ENCODE data around the gene CAGE1. TPM values are rescaled to one million over a fixed set of nuclear protein-coding genes. Genes with fewer than 3 reads are reported as not detected.

The CAGE1 gene
- total and polyA plus RNA-seq, 10 of the 15 experiments (the other 5 are each of a cell fraction or from before 2014, with no cell fraction given): 0.03 to 0.42 (median 0.08) TPM; not detected in 3

DNA sequence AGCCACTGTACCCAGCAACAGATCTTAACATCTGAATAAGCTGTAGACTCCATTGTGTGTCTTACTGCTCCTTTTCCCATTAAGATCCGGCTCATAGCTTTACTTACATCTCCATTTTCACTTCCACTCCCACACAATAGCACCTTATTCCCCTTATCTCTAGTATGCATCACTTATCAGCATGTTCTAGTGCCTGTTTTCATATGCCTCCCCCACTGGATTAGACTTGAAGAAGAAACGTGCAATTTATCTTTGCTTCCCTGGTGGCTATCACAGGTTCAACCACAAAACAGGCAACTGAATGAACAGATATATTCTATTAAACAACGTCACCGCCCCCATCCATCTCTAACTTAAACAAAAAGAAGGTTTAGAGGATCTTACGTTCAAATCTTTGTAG is 88.6 kb downstream of the CAGE1 start (continued):
- TF ChIP-seq MLLT1 (IDR thresholded peaks at IDR 0.05) (no peak), ETV6 (conservative IDR thresholded peaks at IDR 0.05 in 1 of 2, IDR thresholded peaks at IDR 0.05 in 1 of 2; ENCODE audit: borderline replicate concordance in 1 of 2, low read depth in 1 of 2) (no peak), PKNOX1 (IDR thresholded peaks at IDR 0.05) (no peak), SMAD5 (IDR thresholded peaks at IDR 0.05; ENCODE audit: low read depth) (no peak)

GRCh38 chr6:7298113-7298512 is 91.4 kb downstream of the CAGE1 start:
- no peaks in the 10 kb centered on the region for H3K9me3 ChIP-seq (replicated peaks; ENCODE audit: control insufficient read depth, insufficient read depth, low read length)
- H3K27ac ChIP-seq (ENCODE audit: control insufficient read depth, insufficient read depth): no peak overlapping the region
- no peak for DNase-seq (ENCODE audit: low read depth, low spot score)
- H3K4me3 ChIP-seq: no peak overlapping the region
- H3K4me2 ChIP-seq (ENCODE audit: control insufficient read depth, insufficient read depth): no peak overlapping the region
- ChIA-PET POLR2A (no interaction called here), RAD21 (ENCODE audit: unreplicated experiment) (no interaction called here), CTCF (interaction anchor here (1.0 to 6.1 kb wide), 2 partner anchors 21 to 42 kb away, joined by 3 to 37 read pairs; no protein-coding TSS in a partner anchor), SMC1A (ENCODE audit: uncharacterized antibody, unreplicated experiment) (interaction anchor here (1.2 to 3.6 kb wide), 4 partner anchors 7 to 130 kb away, joined by 3 to 20 read pairs (median 5); no protein-coding TSS in a partner anchor)
- no peak for ATAC-seq
- no peaks in the 10 kb centered on the region; the same call in 1 of the 2 replicates for H3K79me2 ChIP-seq (ENCODE audit: control insufficient read depth, insufficient read depth, low read length)
- WGBS (ENCODE audit: insufficient coverage, insufficient replicate concordance, low lambda C conversion rate, missing lambda C conversion rate): 76% methylated on average over 1 of the region's 1 CpG
- no TSS peak for BruUV-seq (replicated peaks)
- H4K20me1 ChIP-seq (ENCODE audit: control insufficient read depth, insufficient read depth): no peaks in the 10 kb centered on the region
- no peak for FAIRE-seq
- H3K36me3 ChIP-seq (ENCODE audit: control insufficient read depth in 2 of 2, insufficient read depth in 2 of 2, low read length in 1 of 2): peaks cover 7 to 48% of the 10 kb centered on the region in 2 experiments
- in situ Hi-C loops (cut with MboI) (no loop called here), intact Hi-C loops (cut with micrococcal nuclease; ENCODE audit: unreplicated experiment) (no loop called here)
- no peaks in the 10 kb centered on the region for H3K4me1 ChIP-seq (ENCODE audit: control insufficient read depth, insufficient read depth, low read length)
- H3K27me3 ChIP-seq (replicated peaks in 1 of 2; ENCODE audit: control insufficient read depth in 2 of 2, insufficient read depth in 2 of 2, low read length in 1 of 2): no peaks in the 10 kb centered on the region
- no peak overlapping the region for H3K9ac ChIP-seq (ENCODE audit: control insufficient read depth, insufficient read depth, low read length)
- no peak overlapping the region for H2AFZ ChIP-seq (ENCODE audit: control insufficient read depth, low read depth, low read length)
- TF ChIP-seq, protein P1, sequence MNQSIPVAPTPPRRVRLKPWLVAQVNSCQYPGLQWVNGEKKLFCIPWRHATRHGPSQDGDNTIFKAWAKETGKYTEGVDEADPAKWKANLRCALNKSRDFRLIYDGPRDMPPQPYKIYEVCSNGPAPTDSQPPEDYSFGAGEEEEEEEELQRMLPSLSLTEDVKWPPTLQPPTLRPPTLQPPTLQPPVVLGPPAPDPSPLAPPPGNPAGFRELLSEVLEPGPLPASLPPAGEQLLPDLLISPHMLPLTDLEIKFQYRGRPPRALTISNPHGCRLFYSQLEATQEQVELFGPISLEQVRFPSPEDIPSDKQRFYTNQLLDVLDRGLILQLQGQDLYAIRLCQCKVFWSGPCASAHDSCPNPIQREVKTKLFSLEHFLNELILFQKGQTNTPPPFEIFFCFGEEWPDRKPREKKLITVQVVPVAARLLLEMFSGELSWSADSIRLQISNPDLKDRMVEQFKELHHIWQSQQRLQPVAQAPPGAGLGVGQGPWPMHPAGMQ (IDR thresholded peaks at IDR 0.05; ENCODE audit: borderline replicate concordance): no peak
- TF ChIP-seq SMAD1 (IDR thresholded peaks at IDR 0.05; ENCODE audit: low read depth, partially characterized antibody) (no peak), KDM1A (IDR thresholded peaks at IDR 0.05; ENCODE audit: borderline replicate concordance) (no peak), NRF1 (conservative IDR thresholded peaks at IDR 0.05; ENCODE audit: low read depth, low read length) (no peak), BRCA1 (IDR thresholded peaks at IDR 0.05; ENCODE audit: low read depth, low read length) (no peak), POLR2A (IDR thresholded peaks at IDR 0.05; ENCODE audit: low read depth, low read length) (no peak), ETV6 (conservative IDR thresholded peaks at IDR 0.05 in 1 of 2, IDR thresholded peaks at IDR 0.05 in 1 of 2; ENCODE audit: borderline replicate concordance in 1 of 2, low read depth in 1 of 2) (no peak)
- TF ChIP-seq, protein P2, sequence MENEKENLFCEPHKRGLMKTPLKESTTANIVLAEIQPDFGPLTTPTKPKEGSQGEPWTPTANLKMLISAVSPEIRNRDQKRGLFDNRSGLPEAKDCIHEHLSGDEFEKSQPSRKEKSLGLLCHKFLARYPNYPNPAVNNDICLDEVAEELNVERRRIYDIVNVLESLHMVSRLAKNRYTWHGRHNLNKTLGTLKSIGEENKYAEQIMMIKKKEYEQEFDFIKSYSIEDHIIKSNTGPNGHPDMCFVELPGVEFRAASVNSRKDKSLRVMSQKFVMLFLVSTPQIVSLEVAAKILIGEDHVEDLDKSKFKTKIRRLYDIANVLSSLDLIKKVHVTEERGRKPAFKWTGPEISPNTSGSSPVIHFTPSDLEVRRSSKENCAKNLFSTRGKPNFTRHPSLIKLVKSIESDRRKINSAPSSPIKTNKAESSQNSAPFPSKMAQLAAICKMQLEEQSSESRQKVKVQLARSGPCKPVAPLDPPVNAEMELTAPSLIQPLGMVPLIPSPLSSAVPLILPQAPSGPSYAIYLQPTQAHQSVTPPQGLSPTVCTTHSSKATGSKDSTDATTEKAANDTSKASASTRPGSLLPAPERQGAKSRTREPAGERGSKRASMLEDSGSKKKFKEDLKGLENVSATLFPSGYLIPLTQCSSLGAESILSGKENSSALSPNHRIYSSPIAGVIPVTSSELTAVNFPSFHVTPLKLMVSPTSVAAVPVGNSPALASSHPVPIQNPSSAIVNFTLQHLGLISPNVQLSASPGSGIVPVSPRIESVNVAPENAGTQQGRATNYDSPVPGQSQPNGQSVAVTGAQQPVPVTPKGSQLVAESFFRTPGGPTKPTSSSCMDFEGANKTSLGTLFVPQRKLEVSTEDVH (IDR thresholded peaks at IDR 0.05; ENCODE audit: low read depth, partially characterized antibody): no peak
- TF ChIP-seq, protein P3, sequence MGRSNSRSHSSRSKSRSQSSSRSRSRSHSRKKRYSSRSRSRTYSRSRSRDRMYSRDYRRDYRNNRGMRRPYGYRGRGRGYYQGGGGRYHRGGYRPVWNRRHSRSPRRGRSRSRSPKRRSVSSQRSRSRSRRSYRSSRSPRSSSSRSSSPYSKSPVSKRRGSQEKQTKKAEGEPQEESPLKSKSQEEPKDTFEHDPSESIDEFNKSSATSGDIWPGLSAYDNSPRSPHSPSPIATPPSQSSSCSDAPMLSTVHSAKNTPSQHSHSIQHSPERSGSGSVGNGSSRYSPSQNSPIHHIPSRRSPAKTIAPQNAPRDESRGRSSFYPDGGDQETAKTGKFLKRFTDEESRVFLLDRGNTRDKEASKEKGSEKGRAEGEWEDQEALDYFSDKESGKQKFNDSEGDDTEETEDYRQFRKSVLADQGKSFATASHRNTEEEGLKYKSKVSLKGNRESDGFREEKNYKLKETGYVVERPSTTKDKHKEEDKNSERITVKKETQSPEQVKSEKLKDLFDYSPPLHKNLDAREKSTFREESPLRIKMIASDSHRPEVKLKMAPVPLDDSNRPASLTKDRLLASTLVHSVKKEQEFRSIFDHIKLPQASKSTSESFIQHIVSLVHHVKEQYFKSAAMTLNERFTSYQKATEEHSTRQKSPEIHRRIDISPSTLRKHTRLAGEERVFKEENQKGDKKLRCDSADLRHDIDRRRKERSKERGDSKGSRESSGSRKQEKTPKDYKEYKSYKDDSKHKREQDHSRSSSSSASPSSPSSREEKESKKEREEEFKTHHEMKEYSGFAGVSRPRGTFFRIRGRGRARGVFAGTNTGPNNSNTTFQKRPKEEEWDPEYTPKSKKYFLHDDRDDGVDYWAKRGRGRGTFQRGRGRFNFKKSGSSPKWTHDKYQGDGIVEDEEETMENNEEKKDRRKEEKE (IDR thresholded peaks at IDR 0.05): no peak

Data from GM12878 (cell line).